Lower lobe of right lung (tissue), 2 donors: ENCODE data around the gene TNP1. TPM values are rescaled to one million over a fixed set of nuclear protein-coding genes. Genes with fewer than 3 reads are reported as not detected.

Source experiments
- ATAC-seq, 2 donors: fragments of 200-7000 bp; cut with Tn5 transposase; one replicate each; pipeline ENCODE4 v1.9.1; 2020 to 2022; ENCODE audit warnings: mild to moderate bottlenecking in 2 of 2, moderate library complexity in 2 of 2
- DNase-seq: peaks from one replicate; pipeline ENCODE4 v3.0.0-alpha.2; 2020
- H3K27ac ChIP-seq: fragments of 200-600 bp; one replicate; pipeline ENCODE4 v1.8.0; 2022
- H3K27me3 ChIP-seq: fragments of 200-600 bp; one replicate; pipeline ENCODE4 v1.8.0; 2022; ENCODE audit warnings: low read depth
- H3K36me3 ChIP-seq: fragments of 200-600 bp; one replicate; pipeline ENCODE4 v1.8.0; 2022; ENCODE audit warnings: mild to moderate bottlenecking
- H3K4me1 ChIP-seq: fragments of 200-600 bp; one replicate; pipeline ENCODE4 v1.8.0; 2022
- H3K4me3 ChIP-seq: fragments of 200-600 bp; one replicate; pipeline ENCODE4 v1.8.0; 2022; ENCODE audit warnings: mild to moderate bottlenecking
- H3K9me3 ChIP-seq: fragments of 200-600 bp; one replicate; pipeline ENCODE4 v1.8.0; 2022
- CTCF ChIP-seq: fragments of 200-600 bp; IDR thresholded peaks from one replicate; pipeline ENCODE4 v1.8.0; 2022; ENCODE audit warnings: antibody characterized with exemption, mild to moderate bottlenecking
- intact Hi-C: fragments of 100-400 bp; cut with DNase I; formaldehyde crosslinking; loops from one replicate; pipeline ENCODE4 v1.11.0; 2022
- total RNA-seq: library from RNA; stranded (reverse); fragmentation: NEBNext Ultra II Directional; extraction: Animal tissue kit (Norgen Biotek cat#: 25700); gene quantifications from one replicate; pipeline ENCODE4 v1.2.1, GENCODE V29; 2021
- donor health status: DM: no; HTN: yes; CAD: no; lungs with severe emphysema.

The TNP1 gene
- total RNA-seq, 1 donor from 2014 or later: not detected

GRCh38 chr2:216819766-216820165, 40.1 kb downstream of the TNP1 start:
- Histone ChIP-seq H3K4me1 (no peaks in the 10 kb centered on the region), H3K27me3 (no peaks in the 10 kb centered on the region), H3K27ac (no peak overlapping the region), H3K9me3 (no peaks in the 10 kb centered on the region), H3K36me3 (no peaks in the 10 kb centered on the region), H3K4me3 (no peak overlapping the region)
- no peak for DNase-seq
- ATAC-seq: no peak
- no peak for TF ChIP-seq CTCF
- intact Hi-C loops: no loop called here

GRCh38 chr2:216819055-216819454, 40.8 kb downstream of the TNP1 start:
- intact Hi-C loops: no loop called here
- no peak for TF ChIP-seq CTCF
- no peaks in the 10 kb centered on the region for H3K36me3 ChIP-seq
- no peaks in the 10 kb centered on the region for H3K27me3 ChIP-seq
- no peaks in the 10 kb centered on the region for H3K9me3 ChIP-seq
- no peaks in the 10 kb centered on the region for H3K4me1 ChIP-seq
- ATAC-seq: no peak
- no peak overlapping the region for H3K27ac ChIP-seq
- no peak for DNase-seq
- H3K4me3 ChIP-seq: no peak overlapping the region

- Histone ChIP-seq H3K4me1 (peaks cover 6% of the 10 kb centered on the region), H3K9me3 (no peaks in the 10 kb centered on the region), H3K4me3 (no peak overlapping the region), H3K27ac (no peak overlapping the region), H3K27me3 (no peaks in the 10 kb centered on the region), H3K36me3 (no peaks in the 10 kb centered on the region)
- DNase-seq: no peak
- ATAC-seq: no peak
- intact Hi-C loops: no loop called here
- TF ChIP-seq CTCF: no peak
Observed at GRCh38 chr2:216810399-216811160, 49.3 kb downstream of the TNP1 start.

Other genes starting within 250 kb of the TNP1 start
- 37.7 TPM for gene IGFBP2, start 226.6 kb downstream of the TNP1 start, total RNA-seq
- 145 TPM for gene IGFBP5, start 164.5 kb downstream of the TNP1 start, total RNA-seq